SIG-M5 (cell line): ENCODE data around the gene MRPS24.
A peak's percentile ranks its signal among the peaks of the same experiment; 100 is the strongest.
"Not testable (repeated sequence)": the region's sequence is repeated elsewhere in the genome, so short reads cannot be mapped to it uniquely, and the experiment has no call there.

ENCODE experiments used
- DNase-seq: peaks from one replicate; lab custom pipeline; 2025; lab: John Stamatoyannopoulos, UW

The MRPS24 gene

DNA sequence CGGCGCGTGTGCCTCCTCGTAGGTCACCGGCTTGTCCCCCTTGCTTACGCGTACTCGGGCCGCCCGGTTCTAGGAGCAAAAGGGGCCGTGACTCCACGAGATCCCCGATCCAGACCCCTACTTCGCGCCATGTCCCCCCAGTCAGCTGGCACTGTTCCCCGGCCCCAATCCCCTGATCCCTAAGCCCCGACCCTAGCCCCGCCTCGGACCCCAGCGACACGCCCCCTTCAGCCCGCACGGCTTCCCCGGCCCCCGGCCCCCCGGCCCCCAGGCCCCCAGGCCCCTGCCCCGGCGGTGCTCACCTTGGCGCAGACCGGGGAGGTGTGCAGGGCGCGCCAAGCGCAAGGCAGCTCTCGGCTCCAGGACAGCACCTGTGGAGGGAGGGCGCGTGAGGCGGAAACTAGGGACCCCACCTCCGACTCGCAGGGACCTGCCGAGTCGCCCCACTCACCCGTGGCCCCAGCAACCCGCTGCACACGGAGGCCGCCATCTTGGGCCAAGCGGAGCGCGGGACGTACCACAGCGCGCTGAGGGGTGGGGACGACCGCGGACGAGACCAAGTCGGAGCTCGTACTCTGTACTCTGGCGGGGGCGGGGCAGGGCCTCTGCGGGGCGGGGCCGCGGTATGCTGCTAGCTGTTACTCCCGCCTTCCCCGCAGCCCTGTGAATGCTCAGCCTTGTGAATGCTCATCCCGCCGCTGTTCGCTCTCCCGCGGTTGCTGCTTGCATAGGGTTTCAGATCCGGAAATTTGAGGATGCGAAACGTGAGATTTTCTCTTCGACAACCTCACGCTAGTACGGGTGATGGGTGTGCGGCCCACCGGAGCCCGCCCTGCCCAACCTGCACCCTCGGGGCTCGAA, at the start of gene MRPS24:
Gene MRPS24 (minus strand): TSS at position 512 of the 861 bp plus-strand sequence. CDS start 22 bp downstream, at position 490.
- DNase-seq = peak; percentile 77

DNA sequence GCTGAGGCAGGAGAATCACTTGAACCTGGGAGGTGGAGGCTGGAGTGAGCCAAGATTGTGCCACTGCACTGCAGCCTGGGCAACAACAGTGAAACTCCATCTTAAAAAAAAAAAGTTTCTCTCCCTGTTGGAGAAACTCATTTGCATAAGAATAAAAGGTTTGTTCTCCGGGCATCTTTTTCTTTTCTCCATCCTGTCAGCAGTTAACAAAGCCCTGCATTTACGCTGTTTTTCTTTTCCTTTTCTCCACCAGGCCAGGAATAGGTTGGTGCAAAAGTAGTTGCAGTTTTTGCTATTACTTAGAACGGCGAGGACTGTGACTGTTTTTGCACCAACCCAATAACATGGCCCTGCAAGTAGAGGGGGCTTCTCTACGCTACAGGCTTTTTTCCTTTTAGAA, 46.6 kb upstream of the MRPS24 start:
- DNase-seq = no peak

DNA sequence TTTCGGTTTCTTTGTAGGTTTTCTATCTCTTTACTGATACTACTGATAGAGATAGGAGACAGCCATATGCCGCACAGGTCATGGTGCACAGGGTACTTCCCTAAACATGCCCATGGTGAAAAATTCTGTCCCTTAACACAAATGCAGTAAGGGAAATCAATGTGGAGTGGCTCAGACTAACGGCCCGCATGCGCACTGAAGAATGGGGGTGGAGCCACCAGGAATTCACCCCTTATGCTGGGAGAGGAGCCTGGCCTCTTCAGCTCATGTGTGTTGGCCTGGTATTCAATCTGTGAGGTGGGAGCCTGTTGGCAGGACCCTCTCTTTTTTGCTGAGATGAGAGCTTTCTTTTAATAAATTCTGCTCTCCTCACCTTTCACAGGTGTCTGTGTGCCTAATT, 45.5 kb upstream of the MRPS24 start:
- no peak for DNase-seq

DNA sequence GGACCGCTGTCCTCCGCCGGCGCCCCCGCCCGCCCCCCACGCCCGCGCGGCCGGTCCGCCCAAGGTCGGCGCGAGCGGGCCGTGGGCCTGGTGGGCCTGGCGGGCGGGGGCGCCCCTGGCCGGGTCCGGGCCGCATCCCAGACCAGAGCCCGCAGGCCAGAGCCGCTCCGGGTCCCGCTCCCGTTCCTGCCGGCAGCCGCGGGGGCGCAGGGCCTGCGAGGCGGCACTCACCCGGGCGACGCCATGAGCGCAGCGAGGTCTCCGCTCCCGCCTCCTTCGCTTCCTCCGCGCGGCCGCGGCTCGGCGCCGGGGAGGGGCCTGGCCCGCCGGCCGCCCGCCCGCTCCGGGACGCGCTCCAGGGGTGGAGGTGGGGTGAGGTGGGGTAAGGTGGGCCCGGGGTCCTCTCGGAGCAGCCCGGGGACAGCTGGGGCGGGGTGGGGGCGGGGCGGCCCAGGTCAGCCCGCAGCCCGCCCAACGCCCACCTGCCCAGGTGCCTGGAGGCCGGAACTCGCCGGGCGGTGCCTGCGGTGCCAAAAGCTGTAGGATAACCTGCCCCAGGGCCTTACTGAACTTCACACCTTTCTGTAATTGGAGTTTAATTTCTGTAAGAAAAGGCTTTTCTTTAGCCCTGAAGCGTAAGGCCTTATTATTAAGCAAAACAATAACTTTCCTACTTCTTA, 37.2 kb upstream of the MRPS24 start, which contains the start of gene URGCP:
Gene URGCP (minus strand): TSS at position 266 of the 680 bp plus-strand sequence. CDS start 21 bp downstream, at position 245.
- DNase-seq = no peak

DNA sequence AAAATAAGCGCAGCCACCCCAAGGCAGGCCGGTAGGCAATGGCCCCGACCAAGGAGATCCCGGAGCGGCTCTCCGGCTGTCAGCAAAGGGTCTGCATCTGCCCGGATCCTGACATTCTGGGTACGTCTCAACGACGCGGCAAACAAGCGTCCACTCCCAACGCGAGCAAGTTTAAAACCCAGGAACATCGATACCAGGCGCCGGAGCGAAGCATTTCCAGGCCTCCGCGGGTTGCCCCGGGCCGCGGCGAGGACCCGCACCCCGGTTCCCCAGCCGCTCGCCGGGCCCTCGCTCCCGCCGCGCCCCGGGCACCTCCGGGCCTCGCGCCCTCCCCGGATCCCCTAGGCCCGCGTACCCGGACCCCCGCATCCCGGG, 36.6 kb upstream of the MRPS24 start:
- no peak for DNase-seq

DNA sequence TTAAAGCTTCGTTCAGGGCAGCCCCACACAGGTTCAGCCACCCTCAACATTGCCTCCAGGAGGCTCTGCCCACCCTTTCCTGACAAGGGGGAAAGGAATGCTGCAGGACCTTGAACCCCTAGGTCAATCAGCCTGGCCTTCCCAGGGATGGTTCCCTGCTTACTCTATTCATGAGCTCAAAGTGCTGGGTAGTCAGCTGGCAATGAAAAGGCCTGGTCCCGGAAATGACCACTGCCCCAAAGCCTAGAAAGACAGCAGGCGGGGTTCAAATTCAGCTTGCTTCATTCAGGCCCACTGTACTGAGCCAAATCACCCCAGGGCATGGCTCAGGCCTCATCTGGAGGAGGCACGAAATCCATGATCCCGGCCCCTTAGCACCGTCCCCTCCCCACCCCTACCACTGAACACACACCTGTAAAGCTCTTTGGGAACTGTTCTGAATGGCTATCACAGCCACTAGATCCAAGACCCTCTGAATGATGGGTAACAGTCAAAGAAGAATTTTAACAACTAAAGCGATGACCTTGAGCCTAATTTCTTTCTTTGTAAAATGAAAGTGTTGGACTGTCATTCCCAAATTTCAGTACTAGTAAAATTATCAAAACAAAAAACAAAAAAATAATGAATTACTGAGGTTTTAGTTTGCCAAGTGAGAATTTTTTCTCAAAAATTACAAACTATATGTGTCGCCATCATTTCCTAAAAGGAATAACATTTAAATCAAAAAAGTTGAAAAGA, 36.1 kb upstream of the MRPS24 start:
- DNase-seq = no peak

DNA sequence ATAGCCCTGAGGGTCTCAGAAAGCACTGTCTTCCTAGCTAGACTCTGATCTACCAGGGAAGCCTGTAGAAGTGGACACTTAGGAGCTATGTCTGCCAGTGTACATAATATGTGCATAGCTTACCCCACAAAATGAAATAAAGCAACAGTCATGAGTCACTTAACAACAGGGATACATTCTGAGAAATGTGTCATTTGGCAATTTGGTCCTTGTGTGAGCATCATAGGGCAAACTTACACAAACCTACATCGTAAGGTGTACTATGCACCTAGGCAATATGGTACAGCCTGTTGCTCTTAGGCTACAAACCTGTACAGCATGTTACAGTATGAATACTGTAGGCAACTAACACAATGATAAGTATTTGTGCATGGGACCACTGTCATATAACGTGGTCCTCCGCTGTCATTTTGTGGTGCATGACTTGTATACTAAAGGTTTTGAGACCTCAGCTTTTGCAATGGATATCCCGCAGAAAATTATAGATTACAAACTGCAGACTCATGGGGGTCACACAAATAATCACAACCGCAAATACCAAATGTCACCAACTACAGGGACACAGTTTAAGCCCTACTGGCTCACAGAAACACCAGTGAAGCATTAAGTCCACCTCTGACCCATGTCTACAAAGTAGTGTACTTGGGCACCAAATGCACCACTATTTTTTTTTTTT, 35.4 kb upstream of the MRPS24 start:
- DNase-seq = no peak

DNA sequence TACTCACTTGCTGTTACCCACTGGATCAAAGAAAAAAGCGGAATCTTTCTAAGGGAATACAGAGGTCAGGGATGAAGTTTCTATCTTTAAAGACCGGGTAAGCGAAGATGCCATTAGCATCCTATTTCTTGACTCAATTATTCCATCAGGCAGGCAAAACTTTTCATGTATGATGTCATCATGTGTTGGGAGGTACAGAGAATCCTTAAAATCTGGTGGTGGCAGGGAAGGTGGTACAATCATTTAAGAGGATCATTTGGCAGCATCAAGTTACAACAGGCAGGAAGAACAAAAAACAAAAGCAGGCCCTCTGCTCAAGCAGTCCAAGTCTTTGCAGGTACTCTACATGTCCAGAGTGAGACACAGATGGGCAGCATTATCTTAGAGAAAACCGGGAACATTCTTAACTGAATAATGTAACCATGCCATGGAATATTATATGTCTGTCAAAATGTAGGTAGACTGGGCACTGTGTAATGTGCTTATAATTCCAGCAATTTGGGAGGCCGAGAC, 33.3 kb upstream of the MRPS24 start:
- no peak for DNase-seq

DNA sequence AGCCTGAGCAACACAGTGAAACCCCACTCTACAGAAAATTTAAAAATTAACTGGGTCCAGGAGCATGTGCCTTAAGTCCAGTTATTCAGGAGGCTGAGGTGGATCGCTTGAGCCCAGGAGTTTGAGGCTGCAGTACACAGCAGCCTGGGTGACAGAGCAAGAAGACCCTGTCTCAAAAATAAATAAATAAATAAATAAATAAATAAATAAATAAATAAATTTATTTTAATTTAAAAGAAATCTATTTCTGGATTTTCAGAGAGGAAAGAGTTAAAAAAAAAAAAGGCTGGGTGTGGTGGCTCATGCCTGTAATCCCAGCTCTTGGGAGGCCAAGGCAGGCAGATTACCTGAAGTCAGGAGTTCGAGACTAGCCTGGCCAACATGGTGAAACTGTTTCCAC, 29.3 kb upstream of the MRPS24 start:
- DNase-seq = not testable (repeated sequence)

DNA sequence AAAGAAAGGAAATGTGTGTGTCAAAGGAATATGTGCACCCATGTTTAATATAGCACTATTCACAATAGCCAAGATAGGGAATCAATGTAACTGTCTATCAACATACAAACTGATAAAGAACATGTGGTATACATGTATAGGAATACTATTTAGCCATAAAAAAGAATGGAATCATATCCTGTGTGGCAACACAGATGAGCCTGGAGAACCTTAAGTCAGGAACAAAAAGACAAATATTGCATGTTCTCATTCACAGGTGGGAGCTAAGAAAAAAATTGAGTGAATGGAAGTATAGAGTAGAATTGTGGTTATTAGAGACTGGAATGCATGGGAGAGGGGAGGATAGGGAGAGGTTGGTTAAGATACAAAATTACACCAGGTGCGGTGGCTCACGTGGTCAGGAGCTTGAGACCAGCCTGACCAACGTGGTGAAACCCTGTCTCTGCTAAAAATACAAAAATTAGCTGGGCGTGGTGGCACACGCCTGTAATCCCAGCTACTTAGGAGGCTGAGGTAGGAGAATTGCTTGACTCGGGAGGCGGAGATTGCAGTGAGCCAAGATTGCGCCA, 26.6 kb upstream of the MRPS24 start:
- DNase-seq = no peak

DNA sequence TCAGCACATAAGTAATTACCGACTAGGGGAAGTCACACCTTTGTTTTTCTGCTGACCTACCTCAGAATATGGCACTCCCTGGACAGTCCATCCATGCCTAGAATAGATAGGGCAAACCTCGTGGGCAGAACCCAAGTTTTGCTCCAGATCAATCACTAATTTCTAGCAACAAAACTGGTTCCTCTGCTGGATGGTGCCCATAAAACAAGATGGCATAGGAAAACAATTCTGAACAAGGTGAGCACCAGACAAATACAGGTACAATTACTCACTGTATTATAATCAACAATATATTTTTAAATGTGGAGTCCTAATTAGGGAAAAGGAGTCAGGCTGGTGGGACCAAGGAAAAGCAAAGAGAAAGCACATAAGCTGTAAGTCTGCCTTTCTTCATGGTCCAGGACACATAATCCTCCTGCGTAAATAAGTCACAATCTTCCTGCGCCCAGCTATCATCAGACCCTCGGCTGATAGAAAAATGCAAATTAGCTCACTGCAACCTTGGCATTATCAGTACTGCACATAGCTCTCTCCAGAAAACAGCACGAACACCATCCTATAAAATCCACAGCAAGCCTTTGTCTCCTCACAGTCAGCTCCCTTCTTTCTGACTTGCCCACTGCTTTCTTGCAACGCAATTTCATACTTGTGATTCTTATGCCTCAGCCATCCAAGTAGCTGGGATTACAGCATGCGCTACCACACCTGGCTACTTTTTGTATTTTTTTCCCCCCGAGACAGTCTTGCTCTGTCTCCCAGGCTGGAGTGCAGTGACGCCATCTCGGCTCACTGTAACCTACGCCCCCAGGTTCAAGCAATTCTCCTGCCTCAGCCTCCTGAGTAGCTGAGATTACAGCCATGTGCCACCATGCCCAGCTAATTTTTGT, 22.0 kb upstream of the MRPS24 start:
- no peak for DNase-seq

DNA sequence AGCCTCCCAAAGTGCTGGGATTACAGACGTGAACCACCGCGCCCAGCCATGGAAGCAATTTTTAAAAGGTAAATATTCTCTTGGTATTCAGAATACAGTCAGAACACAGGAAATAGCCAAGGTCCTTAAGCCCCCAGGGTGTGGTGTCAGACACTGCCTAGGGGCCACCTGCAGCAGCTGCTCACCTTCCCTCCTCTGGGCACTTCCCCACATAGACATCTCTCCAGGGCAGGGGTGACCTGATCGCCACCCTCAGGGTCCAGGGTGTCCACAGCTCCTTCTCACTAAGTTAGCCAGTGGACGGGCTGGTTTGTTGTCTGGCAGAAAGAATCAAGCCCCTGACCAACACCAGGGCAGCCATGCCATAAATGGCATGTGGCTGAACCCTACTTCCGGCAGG, 21.2 kb upstream of the MRPS24 start:
- DNase-seq = no peak

DNA sequence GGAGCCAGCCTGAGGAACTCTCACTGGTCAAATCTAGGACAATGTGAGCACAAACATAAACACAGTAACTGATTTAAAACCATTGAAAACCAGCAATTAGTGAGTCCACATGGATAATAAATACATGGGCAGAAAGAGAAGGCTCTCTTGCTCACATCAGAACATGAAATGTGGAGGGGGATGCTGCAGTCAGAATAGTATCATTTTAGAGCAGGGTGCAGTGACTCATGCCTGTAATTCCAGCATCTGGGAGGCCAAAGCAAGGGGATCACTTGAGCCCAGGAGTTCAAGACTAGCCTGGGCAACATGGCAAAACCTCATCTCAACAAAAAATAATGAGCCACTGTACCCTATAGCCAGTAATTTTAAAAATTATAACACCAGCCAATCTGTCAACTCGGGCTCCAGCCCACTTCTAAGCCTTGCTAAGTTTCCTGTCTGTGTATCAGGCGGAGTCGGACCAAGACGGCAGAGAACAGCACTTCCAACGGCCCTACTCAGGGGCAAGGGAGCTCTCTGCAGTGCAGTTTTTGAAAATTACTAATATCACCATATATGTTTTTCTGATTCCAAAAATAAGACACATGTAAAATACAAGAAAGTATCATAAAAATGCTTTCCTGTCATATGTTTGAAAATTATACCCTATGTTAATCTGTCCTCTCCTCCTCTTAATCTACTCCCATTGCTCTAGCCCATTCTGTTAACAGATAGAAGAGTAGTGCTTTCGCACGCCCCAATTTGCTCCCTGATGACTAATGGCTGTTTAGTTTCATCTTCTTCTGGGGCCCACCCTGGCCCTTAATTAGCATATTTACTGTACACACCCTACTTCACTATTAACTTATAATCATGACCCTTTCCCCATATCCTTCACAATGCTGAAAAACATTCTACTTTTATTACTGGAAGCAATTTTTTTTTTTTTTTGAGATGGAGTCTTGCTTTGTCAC, 20.0 kb upstream of the MRPS24 start:
- no peak for DNase-seq

DNA sequence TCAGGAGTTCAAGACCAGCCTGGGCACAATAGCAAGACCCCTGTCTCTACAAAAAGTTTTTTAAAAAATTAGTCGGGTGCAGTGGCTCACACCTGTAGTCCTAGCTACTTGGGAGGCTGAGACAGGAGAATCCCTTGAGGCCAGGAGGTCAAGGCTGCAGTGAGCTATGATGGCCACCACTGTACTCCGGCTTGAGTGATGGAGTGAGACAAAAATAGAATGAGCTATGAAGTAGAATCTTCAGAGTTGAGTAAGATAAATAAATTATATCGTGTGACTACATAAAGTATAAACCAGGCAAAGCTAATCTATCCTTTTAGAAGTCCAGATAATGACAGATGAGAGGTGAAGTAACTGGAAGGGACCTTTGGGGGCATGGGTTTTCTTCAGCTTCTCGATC, 15.3 kb upstream of the MRPS24 start:
- DNase-seq = no peak

DNA sequence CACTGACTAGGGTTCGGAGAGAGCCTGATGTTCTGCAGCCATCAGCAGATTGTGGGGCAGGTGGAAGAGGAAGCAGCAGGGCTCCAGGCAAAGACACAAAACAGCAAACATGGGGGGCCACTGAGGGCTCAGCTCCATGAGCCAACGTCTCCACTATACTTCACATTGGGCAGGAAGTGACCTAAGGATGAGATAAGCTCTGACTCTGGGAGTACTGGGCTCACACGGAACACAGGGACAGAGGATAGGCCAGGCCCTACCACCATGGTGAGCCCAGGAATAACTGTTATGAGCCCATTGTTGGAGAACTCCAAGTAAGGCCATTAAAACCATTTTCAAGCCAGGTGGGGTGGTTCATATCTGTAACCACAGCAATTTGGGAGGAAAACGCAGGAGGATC, 14.9 kb upstream of the MRPS24 start:
- no peak for DNase-seq

DNA sequence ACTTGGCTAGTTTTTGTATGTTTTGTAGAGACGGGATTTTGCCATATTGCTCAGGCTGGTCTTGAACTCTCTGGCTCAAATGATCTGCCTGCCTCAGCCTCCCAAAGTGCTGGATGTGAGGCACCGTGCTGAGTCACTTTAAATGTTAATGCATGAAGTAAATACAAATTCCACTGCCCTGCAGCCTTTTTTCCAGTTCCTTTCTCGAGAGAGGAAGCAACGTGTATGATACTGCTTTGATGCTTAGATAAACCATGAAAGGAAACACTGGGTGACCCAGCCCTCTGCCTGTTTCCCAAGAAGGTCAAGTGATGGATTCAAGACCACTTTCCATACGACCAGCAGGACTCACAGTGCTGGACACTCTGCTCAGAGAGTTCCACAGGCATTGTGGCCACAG, 11.3 kb upstream of the MRPS24 start:
- DNase-seq = no peak

DNA sequence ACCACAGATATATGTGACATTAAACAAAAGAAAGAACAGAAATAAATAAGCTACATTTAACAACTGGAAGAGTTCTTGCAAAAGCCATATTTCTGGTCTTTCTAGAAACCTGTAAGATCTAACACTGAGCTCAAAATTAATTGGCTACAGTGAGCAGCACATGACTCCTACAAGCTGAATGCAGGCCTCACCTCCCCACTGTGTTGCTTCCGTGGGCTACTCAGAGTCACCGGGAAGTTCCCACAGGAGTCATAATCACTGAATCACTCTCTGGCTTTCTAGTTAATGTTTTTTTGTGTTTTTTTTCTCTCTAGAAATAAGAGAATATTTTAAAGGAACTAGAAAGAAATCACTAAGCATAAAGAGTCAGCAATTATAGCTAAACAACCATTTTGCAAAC, 10.2 kb upstream of the MRPS24 start:
- DNase-seq = no peak

DNA sequence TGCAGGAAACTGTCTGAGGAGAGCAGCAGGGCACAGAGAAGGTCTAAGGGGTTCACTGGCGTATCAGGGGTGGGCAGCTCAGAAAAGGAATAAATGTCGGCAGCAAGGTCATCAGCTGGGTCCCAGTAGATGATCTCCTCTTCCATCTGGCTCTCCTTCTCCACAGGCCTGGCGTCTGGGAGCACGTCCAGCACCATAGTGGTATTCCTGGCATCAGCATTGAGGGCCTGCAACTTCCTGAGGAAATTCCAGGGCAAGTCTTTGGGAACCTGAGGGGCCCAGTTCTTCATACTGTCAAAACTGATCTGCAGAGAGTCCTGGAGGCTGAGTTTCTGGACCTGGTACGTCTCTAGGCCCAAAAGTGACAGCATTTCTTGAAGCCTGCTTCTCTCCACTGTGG, 9.6 kb upstream of the MRPS24 start:
- DNase-seq = no peak
